Measurements from ENCODE around the gene PACS1.

GRCh38 chr11:66178871-66179270 is 108.8 kb downstream of the PACS1 start:
- no peak for TF ChIP-seq CTCF (IDR thresholded peaks at IDR 0.05; ENCODE audit: low read depth, low read length, poor library complexity, severe bottlenecking)
- no peak for TF ChIP-seq EZH2phosphoT487 (IDR thresholded peaks at IDR 0.05; ENCODE audit: borderline replicate concordance, low read length)
